T-helper 17 cell (primary cell): ENCODE data around the gene TMEM107. TPM values are rescaled to one million over a fixed set of nuclear protein-coding genes. Genes with fewer than 3 reads are reported as not detected.

Source experiments
- total RNA-seq, 4 donors: library from RNA in 2 of 4; stranded (reverse) in 2 of 4; gene quantifications; one replicate each; pipeline ENCODE4 v1.2.3 and lab custom pipeline; 2022 to 2026

The TMEM107 gene
- total RNA-seq, 2 donors from 2014 or later, result 33.0 to 33.9 TPM

Other genes with a start within 250 kb of the TMEM107 start
- 1 to 10 TPM; 5.9 to 8.4 TPM for gene KCNAB3, start 246.5 kb downstream of the TMEM107 start, total RNA-seq
- gene TRAPPC1, start 244.4 kb downstream of the TMEM107 start, total RNA-seq, result 100 to 1,000 TPM; 102 to 118 TPM
- 10 to 100 TPM; 24.3 to 27.9 TPM for gene CNTROB, start 244.2 kb downstream of the TMEM107 start, total RNA-seq
- gene GUCY2D, start 173.8 kb downstream of the TMEM107 start, total RNA-seq, result under 1 TPM in 1 of 2 donors, not detected in 1; 0.08 TPM
- gene ALOX15B, start 137.3 kb downstream of the TMEM107 start, total RNA-seq, result not detected
- not detected for gene ALOX12B, start 88.7 kb downstream of the TMEM107 start, total RNA-seq
- gene ALOXE3, start 57.9 kb downstream of the TMEM107 start, total RNA-seq, result not detected
- not detected for gene HES7, start 52.3 kb downstream of the TMEM107 start, total RNA-seq
- gene PER1, start 24.0 kb downstream of the TMEM107 start, total RNA-seq, result 1,000 to 10,000 TPM; 1,926 to 2,038 TPM
- 100 to 1,000 TPM; 209 to 252 TPM for gene VAMP2, start 13.4 kb downstream of the TMEM107 start, total RNA-seq
- gene BORCS6, start 13.8 kb upstream of the TMEM107 start, total RNA-seq, result 1 to 10 TPM; 8.3 to 8.7 TPM
- gene AURKB, start 34.2 kb upstream of the TMEM107 start, total RNA-seq, result 1 to 10 TPM; 2.2 to 2.5 TPM
- gene CTC1, start 71.7 kb upstream of the TMEM107 start, total RNA-seq, result 100 to 1,000 TPM; 218 TPM
- gene PFAS, start 72.9 kb upstream of the TMEM107 start, total RNA-seq, result 10 to 100 TPM; 21.1 to 27.0 TPM
- 10 to 100 TPM; 27.0 to 36.2 TPM for gene RANGRF, start 112.3 kb upstream of the TMEM107 start, total RNA-seq
- 1 to 10 TPM; 8.3 to 8.7 TPM for gene SLC25A35, start 119.0 kb upstream of the TMEM107 start, total RNA-seq
- gene ARHGEF15, start 133.9 kb upstream of the TMEM107 start, total RNA-seq, result not detected
- not detected for gene ODF4, start 163.5 kb upstream of the TMEM107 start, total RNA-seq
- 1,000 to 10,000 TPM; 2,731 to 2,885 TPM for gene RPL26, start 206.8 kb upstream of the TMEM107 start, total RNA-seq
- under 1 TPM; 0.52 to 0.62 TPM for gene RNF222, start 221.4 kb upstream of the TMEM107 start, total RNA-seq